Endometrial microvascular endothelial cells (primary cell): Measurements from ENCODE around the gene NUMB. TPM values are rescaled to one million over a fixed set of nuclear protein-coding genes. Genes with fewer than 3 reads are reported as not detected.

Experiments used
- in situ Hi-C: cut with HindIII; loops from 2 replicates; pipeline ENCODE4 v1.10.0; 2017; ENCODE audit warnings: low sequenced_read_pairs, low pct_unique_long_range_greater_than_20kb; ENCODE audit errors: inconsistent ontology term
- total RNA-seq: library from RNA; depleted of rRNA; stranded (reverse); fragments of >200 nt; gene quantifications from one replicate; pipeline ENCODE4 v1.2.3, GENCODE V29; 2015; ENCODE audit errors: inconsistent ontology term

NUMB gene
- total RNA-seq, 1 donor from 2014 or later, result 43.5 TPM

- in situ Hi-C loops, result no loop called here
Measured at GRCh38 chr14:73258076-73258475, 200.3 kb downstream of the NUMB start.

- in situ Hi-C loops, result no loop called here
Measured at GRCh38 chr14:73255693-73256225, 202.6 kb downstream of the NUMB start.

- in situ Hi-C loops, result no loop called here
Measured at GRCh38 chr14:73255005-73255400, 203.3 kb downstream of the NUMB start.

- in situ Hi-C loops, result no loop called here
Measured at GRCh38 chr14:73254247-73255004, 203.9 kb downstream of the NUMB start.

- in situ Hi-C loops, result no loop called here
Measured at GRCh38 chr14:73253721-73254120, 204.6 kb downstream of the NUMB start.

- in situ Hi-C loops, result no loop called here
Measured at GRCh38 chr14:73253323-73253610, 205.1 kb downstream of the NUMB start.

- in situ Hi-C loops, result no loop called here
Measured at GRCh38 chr14:73252491-73253322, 205.6 kb downstream of the NUMB start.

GRCh38 chr14:73251516-73252215, 206.7 kb downstream of the NUMB start:
- in situ Hi-C loops, result no loop called here

GRCh38 chr14:73250781-73251500, 207.4 kb downstream of the NUMB start:
- in situ Hi-C loops, result no loop called here

- in situ Hi-C loops, result no loop called here
Measured at GRCh38 chr14:73250317-73250713, 208.0 kb downstream of the NUMB start.

GRCh38 chr14:73249564-73250316, 208.6 kb downstream of the NUMB start:
- in situ Hi-C loops, result no loop called here

- in situ Hi-C loops, result no loop called here
Measured at GRCh38 chr14:73249108-73249507, 209.2 kb downstream of the NUMB start.

GRCh38 chr14:73248108-73248868, 210.1 kb downstream of the NUMB start:
- in situ Hi-C loops, result no loop called here

- in situ Hi-C loops, result no loop called here
Measured at GRCh38 chr14:73246387-73247150, 211.8 kb downstream of the NUMB start.

GRCh38 chr14:73245480-73246325, 212.6 kb downstream of the NUMB start:
- in situ Hi-C loops, result no loop called here
